Calu3 (cell line): ENCODE results near the gene NEK2. TPM values are rescaled to one million over a fixed set of nuclear protein-coding genes. Genes with fewer than 3 reads are reported as not detected.

ENCODE experiments used
- BruUV-seq: library from RNA; stranded (reverse); fragments of 400-500 nt; replicated peaks from 2 replicates; lab custom pipeline; 2021; lab: Mats Ljungman, UMichigan
- CTCF ChIA-PET: fragments of 300-600 bp; sonication (Branson Sonifier 250); formaldehyde crosslinking; loops from one replicate; lab custom pipeline; 2022; ENCODE audit warnings: antibody characterized with exemption; lab: Charles Lee
- DNase-seq: peaks from one replicate; pipeline ENCODE4 v3.0.0; 2022
- H3K27ac Mint-ChIP-seq: one replicate; pipeline ENCODE4 v1.8.0; 2022; ENCODE audit warnings: mixed read lengths; ENCODE audit not compliant: unreplicated experiment
- H3K27me3 Mint-ChIP-seq: one replicate; pipeline ENCODE4 v1.8.0; 2022; ENCODE audit warnings: mixed read lengths; ENCODE audit not compliant: unreplicated experiment
- H3K36me3 Mint-ChIP-seq: one replicate; pipeline ENCODE4 v1.8.0; 2022; ENCODE audit warnings: mild to moderate bottlenecking, moderate library complexity, mixed read lengths; ENCODE audit not compliant: insufficient read depth, unreplicated experiment
- H3K4me1 Mint-ChIP-seq: one replicate; pipeline ENCODE4 v1.8.0; 2022; ENCODE audit warnings: mild to moderate bottlenecking, low read depth, mixed read lengths; ENCODE audit not compliant: unreplicated experiment
- H3K4me3 Mint-ChIP-seq: one replicate; pipeline ENCODE4 v1.8.0; 2022; ENCODE audit warnings: mild to moderate bottlenecking, low read depth, moderate library complexity, mixed read lengths; ENCODE audit not compliant: unreplicated experiment
- H3K9me3 Mint-ChIP-seq: one replicate; pipeline ENCODE4 v1.8.0; 2022; ENCODE audit warnings: low read depth, mixed read lengths; ENCODE audit not compliant: unreplicated experiment
- intact Hi-C: fragments of 100-400 bp; cut with micrococcal nuclease; formaldehyde crosslinking; loops from one replicate; pipeline ENCODE4 v1.10.0; 2022; ENCODE audit not compliant: unreplicated experiment
- total RNA-seq: library from RNA; stranded (reverse); gene quantifications from 2 replicates; pipeline ENCODE4 v1.2.3, GENCODE V29; 2022
- TF ChIP-seq, protein P1 (sequence below): fragments of 200-600 bp; IDR thresholded peaks from one replicate; pipeline ENCODE4 v1.8.0; 2022; ENCODE audit warnings: antibody characterized with exemption; ENCODE audit not compliant: unreplicated experiment

NEK2 gene
- total RNA-seq, 1 experiment from 2014 or later, result 43.2 TPM

DNA sequence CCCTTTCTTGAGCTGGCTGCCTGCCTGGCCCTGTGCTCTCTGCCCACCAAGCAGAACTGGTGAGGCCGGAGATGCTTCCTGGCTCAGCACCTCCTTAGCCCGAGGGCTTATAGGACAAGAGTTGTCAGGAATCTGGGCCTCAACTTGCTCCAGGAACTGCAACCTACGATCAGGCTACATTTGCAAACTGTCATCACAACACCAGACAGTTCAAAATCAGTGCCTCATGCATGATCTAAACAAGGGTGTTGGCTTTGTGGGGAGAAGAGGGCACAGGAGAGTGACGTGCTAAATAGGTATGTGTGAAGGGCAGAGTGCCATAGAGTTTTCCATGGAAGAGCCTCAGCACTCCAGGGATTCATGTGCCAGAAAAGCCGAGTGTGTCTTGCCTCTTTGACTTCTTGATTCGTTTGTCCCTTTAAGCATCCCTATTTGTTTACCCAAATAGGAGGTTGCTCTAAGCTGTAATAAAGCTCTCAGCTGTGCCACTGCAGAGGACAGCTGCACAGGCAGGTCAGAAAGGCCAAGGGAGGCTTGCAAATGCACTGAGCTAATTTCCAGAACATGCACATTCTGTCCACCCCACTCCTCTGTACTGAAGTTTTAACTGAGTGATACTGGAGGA is 30.2 kb upstream of the NEK2 start:
- H3K4me1 Mint-ChIP-seq, result no peaks in the 10 kb centered on the region
- no peaks in the 10 kb centered on the region for H3K36me3 Mint-ChIP-seq
- H3K27me3 Mint-ChIP-seq, result peaks cover 19% of the 10 kb centered on the region
- CTCF ChIA-PET, result no interaction called here
- no peak for DNase-seq
- no peaks in the 10 kb centered on the region for H3K9me3 Mint-ChIP-seq
- no peak overlapping the region for H3K4me3 Mint-ChIP-seq
- H3K27ac Mint-ChIP-seq, result no peak overlapping the region
- intact Hi-C loops, result no loop called here
- BruUV-seq, result no TSS peak
- TF ChIP-seq, protein P1, sequence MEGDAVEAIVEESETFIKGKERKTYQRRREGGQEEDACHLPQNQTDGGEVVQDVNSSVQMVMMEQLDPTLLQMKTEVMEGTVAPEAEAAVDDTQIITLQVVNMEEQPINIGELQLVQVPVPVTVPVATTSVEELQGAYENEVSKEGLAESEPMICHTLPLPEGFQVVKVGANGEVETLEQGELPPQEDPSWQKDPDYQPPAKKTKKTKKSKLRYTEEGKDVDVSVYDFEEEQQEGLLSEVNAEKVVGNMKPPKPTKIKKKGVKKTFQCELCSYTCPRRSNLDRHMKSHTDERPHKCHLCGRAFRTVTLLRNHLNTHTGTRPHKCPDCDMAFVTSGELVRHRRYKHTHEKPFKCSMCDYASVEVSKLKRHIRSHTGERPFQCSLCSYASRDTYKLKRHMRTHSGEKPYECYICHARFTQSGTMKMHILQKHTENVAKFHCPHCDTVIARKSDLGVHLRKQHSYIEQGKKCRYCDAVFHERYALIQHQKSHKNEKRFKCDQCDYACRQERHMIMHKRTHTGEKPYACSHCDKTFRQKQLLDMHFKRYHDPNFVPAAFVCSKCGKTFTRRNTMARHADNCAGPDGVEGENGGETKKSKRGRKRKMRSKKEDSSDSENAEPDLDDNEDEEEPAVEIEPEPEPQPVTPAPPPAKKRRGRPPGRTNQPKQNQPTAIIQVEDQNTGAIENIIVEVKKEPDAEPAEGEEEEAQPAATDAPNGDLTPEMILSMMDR, result no peak

DNA sequence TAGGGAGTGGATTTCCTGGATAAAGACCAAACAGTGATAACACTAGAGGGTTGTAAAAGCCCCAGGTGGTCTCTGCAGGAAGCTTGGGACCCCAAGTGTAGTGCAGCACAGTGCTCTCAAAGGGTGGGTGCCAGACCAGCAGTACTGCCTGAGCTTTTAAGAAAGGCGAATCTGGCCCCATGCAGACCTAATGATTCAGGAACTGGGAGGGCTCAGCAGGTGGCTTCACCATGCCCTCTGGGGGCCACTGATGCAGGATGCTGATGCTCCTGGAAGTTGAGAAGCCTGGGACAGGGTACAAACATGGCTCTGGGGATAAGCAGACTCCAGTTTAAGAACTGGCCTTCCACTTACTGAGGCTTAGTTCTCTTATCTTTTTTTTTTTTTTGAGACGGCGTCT is 29.1 kb upstream of the NEK2 start:
- no peaks in the 10 kb centered on the region for H3K9me3 Mint-ChIP-seq
- no peak overlapping the region for H3K4me3 Mint-ChIP-seq
- H3K27me3 Mint-ChIP-seq, result peaks cover 19% of the 10 kb centered on the region
- H3K36me3 Mint-ChIP-seq, result no peaks in the 10 kb centered on the region
- CTCF ChIA-PET, result interaction anchor here (0.6 kb wide), 1 partner anchor 99 kb away, joined by 8 read pairs; no protein-coding TSS in a partner anchor
- no peak overlapping the region for H3K27ac Mint-ChIP-seq
- TF ChIP-seq, protein P1, result no peak
- H3K4me1 Mint-ChIP-seq, result no peaks in the 10 kb centered on the region
- no TSS peak for BruUV-seq
- DNase-seq, result no peak
- intact Hi-C loops, result no loop called here

DNA sequence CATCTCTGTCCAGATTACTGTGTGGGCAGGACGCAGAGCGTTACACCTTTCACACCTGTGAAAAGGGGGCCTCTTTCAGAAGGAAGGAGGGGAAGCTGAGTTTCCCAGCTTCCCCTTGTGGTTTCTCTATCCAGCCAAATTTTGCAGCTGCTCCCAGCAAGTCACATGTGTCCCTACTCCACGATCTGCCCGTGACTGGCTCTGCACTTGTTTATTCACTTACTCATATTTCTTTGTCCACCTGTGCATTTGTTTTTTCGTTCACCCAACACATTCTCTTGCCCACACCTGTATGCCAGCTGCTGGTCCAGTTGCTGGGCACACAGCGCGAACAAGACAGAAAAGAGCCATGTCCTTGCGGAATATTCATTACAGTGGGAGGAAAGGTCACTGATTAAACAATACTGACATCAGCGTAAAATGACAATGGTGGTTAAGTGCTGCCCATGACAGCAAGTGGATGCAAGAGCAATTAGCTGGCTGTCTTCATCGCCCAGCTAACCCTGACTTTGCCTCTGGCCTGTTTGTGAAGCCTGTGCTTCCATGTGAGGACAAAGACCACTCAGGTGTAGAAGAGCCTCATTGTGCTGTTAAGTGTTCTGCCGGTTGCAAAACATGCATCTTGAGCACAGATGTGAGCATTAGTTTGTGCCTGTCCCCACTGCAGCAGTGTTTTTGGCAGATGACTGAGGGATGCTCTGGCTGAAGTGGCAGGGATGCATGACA is 28.6 kb upstream of the NEK2 start:
- peaks cover 19% of the 10 kb centered on the region for H3K27me3 Mint-ChIP-seq
- H3K27ac Mint-ChIP-seq, result no peak overlapping the region
- CTCF ChIA-PET, result no interaction called here
- no peak for DNase-seq
- H3K9me3 Mint-ChIP-seq, result no peaks in the 10 kb centered on the region
- no TSS peak for BruUV-seq
- TF ChIP-seq, protein P1, result no peak
- no peaks in the 10 kb centered on the region for H3K36me3 Mint-ChIP-seq
- H3K4me1 Mint-ChIP-seq, result no peaks in the 10 kb centered on the region
- H3K4me3 Mint-ChIP-seq, result no peak overlapping the region
- intact Hi-C loops, result no loop called here

DNA sequence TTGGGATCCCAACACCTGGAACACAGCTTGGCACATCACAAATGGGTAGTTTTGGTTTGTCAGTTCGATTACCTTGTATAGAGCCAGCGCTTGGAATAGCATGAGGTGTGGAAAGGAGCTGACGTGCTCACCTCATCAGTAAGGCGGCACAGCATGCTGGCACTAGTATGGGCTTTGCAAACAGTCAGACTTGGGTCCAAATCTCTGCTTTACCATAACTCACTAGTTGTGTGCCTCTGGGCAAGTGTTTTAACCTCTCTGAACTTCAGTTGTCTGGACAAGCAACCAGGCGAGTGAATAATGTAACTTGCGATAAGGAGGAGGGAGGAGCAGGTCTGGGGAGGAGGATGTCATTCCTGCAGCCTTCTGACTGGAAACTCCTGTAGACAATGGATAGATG is 26.3 kb upstream of the NEK2 start:
- Mint-ChIP-seq H3K27ac (no peak overlapping the region), H3K9me3 (no peaks in the 10 kb centered on the region), H3K4me3 (no peak overlapping the region), H3K27me3 (peaks cover 19% of the 10 kb centered on the region), H3K4me1 (no peaks in the 10 kb centered on the region), H3K36me3 (no peaks in the 10 kb centered on the region)
- TF ChIP-seq, protein P1, result no peak
- no TSS peak for BruUV-seq
- intact Hi-C loops, result no loop called here
- CTCF ChIA-PET, result interaction anchor here (0.5 to 1.5 kb wide), 2 partner anchors 25 to 289 kb away, joined by 3 read pairs; no protein-coding TSS in a partner anchor
- DNase-seq, result no peak
